ENCODE results near the gene C20orf144. TPM values are rescaled to one million over a fixed set of nuclear protein-coding genes. Genes with fewer than 3 reads are reported as not detected.

C20orf144 gene
- total and polyA plus RNA-seq, 9 of the 15 experiments (the other 6 are each of a cell fraction or from before 2014, with no cell fraction given): 0.04 to 0.23 (median 0.11) TPM; not detected in 2

DNA sequence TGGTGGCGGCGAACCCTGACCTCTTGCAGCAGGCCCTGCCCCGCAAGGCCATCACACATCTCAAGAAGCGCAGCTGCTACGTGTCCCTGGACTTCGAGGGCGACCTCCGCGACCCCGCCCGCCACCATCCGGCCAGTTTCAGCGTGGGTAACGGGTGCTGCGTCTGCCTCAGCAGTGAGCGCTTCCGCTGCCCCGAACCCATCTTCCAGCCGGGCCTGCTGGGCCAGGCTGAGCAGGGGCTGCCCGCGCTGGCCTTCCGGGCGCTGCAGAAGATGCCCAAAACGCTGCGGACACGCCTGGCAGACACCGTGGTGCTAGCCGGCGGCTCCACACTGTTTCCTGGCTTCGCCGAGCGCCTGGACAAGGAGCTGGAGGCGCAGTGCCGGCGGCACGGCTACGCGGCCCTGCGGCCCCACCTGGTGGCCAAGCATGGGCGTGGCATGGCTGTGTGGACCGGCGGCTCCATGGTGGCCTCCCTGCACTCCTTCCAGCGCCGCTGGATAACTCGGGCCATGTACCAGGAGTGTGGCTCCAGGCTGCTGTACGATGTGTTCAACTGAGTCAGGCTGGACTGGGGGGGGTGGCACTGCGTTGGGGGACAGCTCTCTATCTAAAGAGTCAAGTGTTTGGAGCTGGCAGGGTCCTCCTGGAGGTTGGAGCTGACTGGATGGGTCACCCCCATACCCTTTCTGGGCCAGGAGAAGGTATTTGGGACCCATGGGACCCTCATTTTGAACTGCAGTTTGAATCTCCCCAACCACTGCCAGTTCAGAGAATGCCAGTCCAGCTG lies 5.7 kb downstream of the C20orf144 start (continued):
- TF ChIP-seq, protein P1, sequence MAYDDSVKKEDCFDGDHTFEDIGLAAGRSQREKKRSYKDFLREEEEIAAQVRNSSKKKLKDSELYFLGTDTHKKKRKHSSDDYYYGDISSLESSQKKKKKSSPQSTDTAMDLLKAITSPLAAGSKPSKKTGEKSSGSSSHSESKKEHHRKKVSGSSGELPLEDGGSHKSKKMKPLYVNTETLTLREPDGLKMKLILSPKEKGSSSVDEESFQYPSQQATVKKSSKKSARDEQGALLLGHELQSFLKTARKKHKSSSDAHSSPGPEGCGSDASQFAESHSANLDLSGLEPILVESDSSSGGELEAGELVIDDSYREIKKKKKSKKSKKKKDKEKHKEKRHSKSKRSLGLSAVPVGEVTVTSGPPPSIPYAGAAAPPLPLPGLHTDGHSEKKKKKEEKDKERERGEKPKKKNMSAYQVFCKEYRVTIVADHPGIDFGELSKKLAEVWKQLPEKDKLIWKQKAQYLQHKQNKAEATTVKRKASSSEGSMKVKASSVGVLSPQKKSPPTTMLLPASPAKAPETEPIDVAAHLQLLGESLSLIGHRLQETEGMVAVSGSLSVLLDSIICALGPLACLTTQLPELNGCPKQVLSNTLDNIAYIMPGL (CRISPR knock-in tag; IDR thresholded peaks at IDR 0.05): no peak
- TF ChIP-seq SMC3 (conservative IDR thresholded peaks at IDR 0.05; ENCODE audit: insufficient read depth, low read depth, low read length) (peak; percentile 42; the same call in 1 of the 2 replicates), BRD9 (IDR thresholded peaks at IDR 0.05; ENCODE audit: low read depth, partially characterized antibody) (no peak), MAZ (CRISPR knock-in tag; conservative IDR thresholded peaks at IDR 0.05 in 1 of 2, IDR thresholded peaks at IDR 0.05 in 1 of 2) (no peak), HNRNPLL (IDR thresholded peaks at IDR 0.05; ENCODE audit: low read depth, low read length, poor library complexity, severe bottlenecking) (no peak), TEAD4 (IDR thresholded peaks at IDR 0.05; ENCODE audit: low read length) (no peak), TEAD4 (CRISPR knock-in tag; IDR thresholded peaks at IDR 0.05; ENCODE audit: borderline replicate concordance) (0 out of 2 replicates have a peak, but pooled peaks have one; percentile 33), DIDO1 (tag; IDR thresholded peaks at IDR 0.05; ENCODE audit: low read depth) (no peak)
- TF ChIP-seq, protein P2, sequence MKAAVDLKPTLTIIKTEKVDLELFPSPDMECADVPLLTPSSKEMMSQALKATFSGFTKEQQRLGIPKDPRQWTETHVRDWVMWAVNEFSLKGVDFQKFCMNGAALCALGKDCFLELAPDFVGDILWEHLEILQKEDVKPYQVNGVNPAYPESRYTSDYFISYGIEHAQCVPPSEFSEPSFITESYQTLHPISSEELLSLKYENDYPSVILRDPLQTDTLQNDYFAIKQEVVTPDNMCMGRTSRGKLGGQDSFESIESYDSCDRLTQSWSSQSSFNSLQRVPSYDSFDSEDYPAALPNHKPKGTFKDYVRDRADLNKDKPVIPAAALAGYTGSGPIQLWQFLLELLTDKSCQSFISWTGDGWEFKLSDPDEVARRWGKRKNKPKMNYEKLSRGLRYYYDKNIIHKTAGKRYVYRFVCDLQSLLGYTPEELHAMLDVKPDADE (conservative IDR thresholded peaks at IDR 0.05; ENCODE audit: control insufficient read depth, low read depth, low read length): no peak
- TF ChIP-seq, protein P3, sequence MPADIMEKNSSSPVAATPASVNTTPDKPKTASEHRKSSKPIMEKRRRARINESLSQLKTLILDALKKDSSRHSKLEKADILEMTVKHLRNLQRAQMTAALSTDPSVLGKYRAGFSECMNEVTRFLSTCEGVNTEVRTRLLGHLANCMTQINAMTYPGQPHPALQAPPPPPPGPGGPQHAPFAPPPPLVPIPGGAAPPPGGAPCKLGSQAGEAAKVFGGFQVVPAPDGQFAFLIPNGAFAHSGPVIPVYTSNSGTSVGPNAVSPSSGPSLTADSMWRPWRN (IDR thresholded peaks at IDR 0.05; ENCODE audit: low read depth): no peak
- TF ChIP-seq, protein P4, sequence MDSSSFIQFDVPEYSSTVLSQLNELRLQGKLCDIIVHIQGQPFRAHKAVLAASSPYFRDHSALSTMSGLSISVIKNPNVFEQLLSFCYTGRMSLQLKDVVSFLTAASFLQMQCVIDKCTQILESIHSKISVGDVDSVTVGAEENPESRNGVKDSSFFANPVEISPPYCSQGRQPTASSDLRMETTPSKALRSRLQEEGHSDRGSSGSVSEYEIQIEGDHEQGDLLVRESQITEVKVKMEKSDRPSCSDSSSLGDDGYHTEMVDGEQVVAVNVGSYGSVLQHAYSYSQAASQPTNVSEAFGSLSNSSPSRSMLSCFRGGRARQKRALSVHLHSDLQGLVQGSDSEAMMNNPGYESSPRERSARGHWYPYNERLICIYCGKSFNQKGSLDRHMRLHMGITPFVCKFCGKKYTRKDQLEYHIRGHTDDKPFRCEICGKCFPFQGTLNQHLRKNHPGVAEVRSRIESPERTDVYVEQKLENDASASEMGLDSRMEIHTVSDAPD (CRISPR knock-in tag; IDR thresholded peaks at IDR 0.05): peak; percentile 97
- TF ChIP-seq, protein P5, sequence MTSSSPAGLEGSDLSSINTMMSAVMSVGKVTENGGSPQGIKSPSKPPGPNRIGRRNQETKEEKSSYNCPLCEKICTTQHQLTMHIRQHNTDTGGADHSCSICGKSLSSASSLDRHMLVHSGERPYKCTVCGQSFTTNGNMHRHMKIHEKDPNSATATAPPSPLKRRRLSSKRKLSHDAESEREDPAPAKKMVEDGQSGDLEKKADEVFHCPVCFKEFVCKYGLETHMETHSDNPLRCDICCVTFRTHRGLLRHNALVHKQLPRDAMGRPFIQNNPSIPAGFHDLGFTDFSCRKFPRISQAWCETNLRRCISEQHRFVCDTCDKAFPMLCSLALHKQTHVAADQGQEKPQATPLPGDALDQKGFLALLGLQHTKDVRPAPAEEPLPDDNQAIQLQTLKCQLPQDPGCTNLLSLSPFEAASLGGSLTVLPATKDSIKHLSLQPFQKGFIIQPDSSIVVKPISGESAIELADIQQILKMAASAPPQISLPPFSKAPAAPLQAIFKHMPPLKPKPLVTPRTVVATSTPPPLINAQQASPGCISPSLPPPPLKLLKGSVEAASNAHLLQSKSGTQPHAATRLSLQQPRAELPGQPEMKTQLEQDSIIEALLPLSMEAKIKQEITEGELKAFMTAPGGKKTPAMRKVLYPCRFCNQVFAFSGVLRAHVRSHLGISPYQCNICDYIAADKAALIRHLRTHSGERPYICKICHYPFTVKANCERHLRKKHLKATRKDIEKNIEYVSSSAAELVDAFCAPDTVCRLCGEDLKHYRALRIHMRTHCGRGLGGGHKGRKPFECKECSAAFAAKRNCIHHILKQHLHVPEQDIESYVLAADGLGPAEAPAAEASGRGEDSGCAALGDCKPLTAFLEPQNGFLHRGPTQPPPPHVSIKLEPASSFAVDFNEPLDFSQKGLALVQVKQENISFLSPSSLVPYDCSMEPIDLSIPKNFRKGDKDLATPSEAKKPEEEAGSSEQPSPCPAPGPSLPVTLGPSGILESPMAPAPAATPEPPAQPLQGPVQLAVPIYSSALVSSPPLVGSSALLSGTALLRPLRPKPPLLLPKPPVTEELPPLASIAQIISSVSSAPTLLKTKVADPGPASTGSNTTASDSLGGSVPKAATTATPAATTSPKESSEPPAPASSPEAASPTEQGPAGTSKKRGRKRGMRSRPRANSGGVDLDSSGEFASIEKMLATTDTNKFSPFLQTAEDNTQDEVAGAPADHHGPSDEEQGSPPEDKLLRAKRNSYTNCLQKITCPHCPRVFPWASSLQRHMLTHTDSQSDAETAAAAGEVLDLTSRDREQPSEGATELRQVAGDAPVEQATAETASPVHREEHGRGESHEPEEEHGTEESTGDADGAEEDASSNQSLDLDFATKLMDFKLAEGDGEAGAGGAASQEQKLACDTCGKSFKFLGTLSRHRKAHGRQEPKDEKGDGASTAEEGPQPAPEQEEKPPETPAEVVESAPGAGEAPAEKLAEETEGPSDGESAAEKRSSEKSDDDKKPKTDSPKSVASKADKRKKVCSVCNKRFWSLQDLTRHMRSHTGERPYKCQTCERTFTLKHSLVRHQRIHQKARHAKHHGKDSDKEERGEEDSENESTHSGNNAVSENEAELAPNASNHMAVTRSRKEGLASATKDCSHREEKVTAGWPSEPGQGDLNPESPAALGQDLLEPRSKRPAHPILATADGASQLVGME (CRISPR knock-in tag; IDR thresholded peaks at IDR 0.05): no peak
- TF ChIP-seq, protein P6, sequence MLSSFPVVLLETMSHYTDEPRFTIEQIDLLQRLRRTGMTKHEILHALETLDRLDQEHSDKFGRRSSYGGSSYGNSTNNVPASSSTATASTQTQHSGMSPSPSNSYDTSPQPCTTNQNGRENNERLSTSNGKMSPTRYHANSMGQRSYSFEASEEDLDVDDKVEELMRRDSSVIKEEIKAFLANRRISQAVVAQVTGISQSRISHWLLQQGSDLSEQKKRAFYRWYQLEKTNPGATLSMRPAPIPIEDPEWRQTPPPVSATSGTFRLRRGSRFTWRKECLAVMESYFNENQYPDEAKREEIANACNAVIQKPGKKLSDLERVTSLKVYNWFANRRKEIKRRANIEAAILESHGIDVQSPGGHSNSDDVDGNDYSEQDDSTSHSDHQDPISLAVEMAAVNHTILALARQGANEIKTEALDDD (IDR thresholded peaks at IDR 0.05): no peak

Measured in K562 (cell line).